PC-3 (cell line): Measurements from ENCODE around the gene TARS1. TPM values are rescaled to one million over a fixed set of nuclear protein-coding genes. Genes with fewer than 3 reads are reported as not detected.

Source experiments
- ATAC-seq: fragments of 200-7000 bp; cut with Tn5 transposase; 2 replicates; pipeline ENCODE4 v1.9.1; 2020; ENCODE audit warnings: mild to moderate bottlenecking, moderate library complexity
- BruUV-seq: library from RNA; stranded (reverse); fragments of 400-500 nt; replicated peaks from 2 replicates; lab custom pipeline; 2021; lab: Mats Ljungman, UMichigan
- CTCF ChIA-PET: fragments of 300-600 bp; sonication (Branson Sonifier 250); formaldehyde crosslinking; loops from one replicate; lab custom pipeline; 2022; ENCODE audit warnings: antibody characterized with exemption; lab: Charles Lee
- POLR2A ChIA-PET: fragments of 300-600 bp; sonication (Branson Sonifier 250); formaldehyde crosslinking; loops from one replicate; lab custom pipeline; 2022; ENCODE audit warnings: antibody characterized with exemption; ENCODE audit not compliant: unreplicated experiment; lab: Charles Lee
- DNase-seq: peaks from one replicate; pipeline ENCODE4 v3.0.0-alpha.2; 2015
- H2AFZ ChIP-seq: fragments of 300-600 bp; sonication (generic); 2 replicates; pipeline ENCODE4 v1.6.0; 2016; ENCODE audit warnings: antibody characterized with exemption, low read length
- H3F3A ChIP-seq: fragments of 300-600 bp; sonication (generic); one replicate; pipeline ENCODE4 v1.6.0; 2017; ENCODE audit warnings: antibody characterized with exemption, low read length, control low read depth, mild to moderate bottlenecking; ENCODE audit not compliant: unreplicated experiment
- H3K27ac ChIP-seq: fragments of 300-600 bp; sonication (generic); 2 replicates; pipeline ENCODE4 v1.5.1; 2016; ENCODE audit warnings: mild to moderate bottlenecking, low read length
- H3K27me3 ChIP-seq: fragments of 300-600 bp; sonication (generic); 2 replicates; pipeline ENCODE4 v1.6.1; 2016; ENCODE audit warnings: low read length, mixed read lengths
- H3K36me3 ChIP-seq: fragments of 300-600 bp; sonication (generic); 2 replicates; pipeline ENCODE4 v1.6.1; 2016; ENCODE audit warnings: low read depth, mixed run types, low read length, mixed read lengths
- H3K4me1 ChIP-seq: fragments of 300-600 bp; sonication (generic); 2 replicates; pipeline ENCODE4 v1.5.1; 2016; ENCODE audit warnings: low read length; ENCODE audit not compliant: insufficient read depth
- H3K4me2 ChIP-seq: fragments of 300-600 bp; sonication (generic); 2 replicates; pipeline ENCODE4 v1.6.0; 2016; ENCODE audit warnings: low read length
- H3K4me3 ChIP-seq: fragments of 300-600 bp; sonication (generic); 2 replicates; pipeline ENCODE4 v1.5.1; 2016; ENCODE audit warnings: mild to moderate bottlenecking, low read length, mixed read lengths
- H3K79me2 ChIP-seq: fragments of 300-600 bp; sonication (generic); 2 replicates; pipeline ENCODE4 v1.6.1; 2017; ENCODE audit warnings: low read length, mixed read lengths
- H3K9ac ChIP-seq: fragments of 300-600 bp; sonication (generic); 2 replicates; pipeline ENCODE4 v1.6.0; 2016; ENCODE audit warnings: mild to moderate bottlenecking, low read length
- H3K9me2 ChIP-seq: fragments of 300-600 bp; sonication (generic); replicated peaks from 2 replicates; pipeline ENCODE4 v1.6.1; 2016; ENCODE audit warnings: mixed run types, low read length, mixed read lengths
- H3K9me3 ChIP-seq: fragments of 300-600 bp; sonication (generic); 2 replicates; pipeline ENCODE4 v1.6.1; 2016; ENCODE audit warnings: low read length, mixed read lengths
- H4K20me1 ChIP-seq: fragments of 300-600 bp; sonication (generic); 2 replicates; pipeline ENCODE4 v1.6.1; 2016; ENCODE audit warnings: low read length, mixed read lengths
- EZH2 ChIP-seq: fragments of 300-600 bp; sonication (generic); IDR thresholded peaks from one replicate; pipeline ENCODE4 v1.6.1; 2017; ENCODE audit warnings: antibody characterized with exemption, mild to moderate bottlenecking, low read length; ENCODE audit not compliant: unreplicated experiment
- EZH2phosphoT487 ChIP-seq: fragments of 300-600 bp; sonication (generic); IDR thresholded peaks from 2 replicates; pipeline ENCODE4 v1.6.1; 2018; ENCODE audit warnings: mild to moderate bottlenecking, antibody characterized with exemption, low read length, borderline replicate concordance
- intact Hi-C: fragments of 100-400 bp; cut with micrococcal nuclease; formaldehyde crosslinking; loops from 2 replicates; pipeline ENCODE4 v1.9.0; 2023
- total RNA-seq: library from RNA; depleted of rRNA; stranded (reverse); fragments of >200 nt; gene quantifications from 2 replicates; pipeline ENCODE4 v1.2.3, GENCODE V29; 2014
- TF ChIP-seq, protein P1 (sequence below): fragments of 300-600 bp; sonication (generic); conservative IDR thresholded peaks from 2 replicates; pipeline ENCODE4 v1.5.1; 2017; ENCODE audit warnings: antibody characterized with exemption, low read depth, mild to moderate bottlenecking, low read length

The TARS1 gene
- total RNA-seq, 1 experiment from 2014 or later = 221 TPM

DNA sequence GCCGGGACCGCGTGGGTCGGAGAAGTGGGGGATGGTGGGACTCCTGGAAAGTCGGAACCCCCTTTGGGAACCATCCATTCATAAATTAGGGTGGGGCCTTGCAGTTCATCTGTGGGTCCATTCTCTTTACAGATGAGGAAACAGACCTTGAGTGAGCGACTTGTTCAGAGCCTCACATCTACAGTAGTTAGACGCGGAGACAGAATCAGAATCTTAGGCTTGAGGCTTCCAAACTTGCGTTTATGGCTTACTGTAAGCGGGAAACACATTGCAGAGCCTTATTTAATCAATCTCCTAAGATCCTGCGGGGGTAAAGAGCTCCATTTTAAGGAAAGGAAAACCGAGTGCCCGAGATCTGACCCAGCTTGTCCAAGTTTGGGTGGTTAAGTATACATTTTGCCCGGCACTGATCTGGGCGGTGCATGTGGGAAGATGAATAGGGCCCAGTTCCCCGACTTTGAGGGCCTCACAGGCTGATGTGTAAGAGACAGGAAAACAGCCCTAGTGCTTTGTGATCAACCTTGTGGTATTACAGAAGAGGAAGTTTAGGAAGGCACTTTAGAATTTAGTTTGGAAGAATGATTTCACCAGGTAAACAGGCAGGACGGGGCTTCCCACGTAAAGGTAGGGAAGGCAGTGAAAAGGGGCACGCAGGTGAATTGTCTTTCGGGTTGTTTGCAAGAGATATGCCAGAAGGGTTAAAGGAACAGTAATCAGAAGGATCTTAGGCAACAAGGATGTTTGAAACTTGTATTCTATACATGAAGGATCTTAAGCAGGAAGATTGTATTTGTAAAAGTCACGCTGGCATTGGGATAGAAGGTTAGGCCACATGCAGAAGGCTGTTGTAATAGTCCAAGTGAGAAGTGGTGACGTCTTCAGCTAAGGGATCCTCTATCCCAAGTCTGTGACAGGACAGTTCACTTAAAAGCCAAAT is 744 bp downstream of the TARS1 start:
- no peaks in the 10 kb centered on the region for H3K9me3 ChIP-seq
- intact Hi-C loops = no loop called here
- TSS peak; percentile 67 for BruUV-seq
- POLR2A ChIA-PET = interaction anchor here (1.0 kb wide), 1 partner anchor 129 kb away, joined by 3 read pairs; no protein-coding TSS in a partner anchor
- H3K4me3 ChIP-seq = peak overlapping the region; percentile 92
- no peak for ATAC-seq
- no peaks in the 10 kb centered on the region for H3K9me2 ChIP-seq
- peaks cover 24% of the 10 kb centered on the region for H4K20me1 ChIP-seq
- peak overlapping the region; percentile 91 for H3K9ac ChIP-seq
- peak overlapping the region; percentile 83 for H3K27ac ChIP-seq
- H3K4me1 ChIP-seq = peaks cover 24% of the 10 kb centered on the region
- peak; percentile 56 for DNase-seq
- peaks cover 23% of the 10 kb centered on the region for H3K36me3 ChIP-seq
- peaks cover 69% of the 10 kb centered on the region for H3K79me2 ChIP-seq
- no peak for TF ChIP-seq EZH2phosphoT487
- no peak for TF ChIP-seq EZH2
- TF ChIP-seq, protein P1, sequence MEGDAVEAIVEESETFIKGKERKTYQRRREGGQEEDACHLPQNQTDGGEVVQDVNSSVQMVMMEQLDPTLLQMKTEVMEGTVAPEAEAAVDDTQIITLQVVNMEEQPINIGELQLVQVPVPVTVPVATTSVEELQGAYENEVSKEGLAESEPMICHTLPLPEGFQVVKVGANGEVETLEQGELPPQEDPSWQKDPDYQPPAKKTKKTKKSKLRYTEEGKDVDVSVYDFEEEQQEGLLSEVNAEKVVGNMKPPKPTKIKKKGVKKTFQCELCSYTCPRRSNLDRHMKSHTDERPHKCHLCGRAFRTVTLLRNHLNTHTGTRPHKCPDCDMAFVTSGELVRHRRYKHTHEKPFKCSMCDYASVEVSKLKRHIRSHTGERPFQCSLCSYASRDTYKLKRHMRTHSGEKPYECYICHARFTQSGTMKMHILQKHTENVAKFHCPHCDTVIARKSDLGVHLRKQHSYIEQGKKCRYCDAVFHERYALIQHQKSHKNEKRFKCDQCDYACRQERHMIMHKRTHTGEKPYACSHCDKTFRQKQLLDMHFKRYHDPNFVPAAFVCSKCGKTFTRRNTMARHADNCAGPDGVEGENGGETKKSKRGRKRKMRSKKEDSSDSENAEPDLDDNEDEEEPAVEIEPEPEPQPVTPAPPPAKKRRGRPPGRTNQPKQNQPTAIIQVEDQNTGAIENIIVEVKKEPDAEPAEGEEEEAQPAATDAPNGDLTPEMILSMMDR = no peak
- H3K4me2 ChIP-seq = peak overlapping the region; percentile 83
- H3F3A ChIP-seq = no peaks in the 10 kb centered on the region
- H3K27me3 ChIP-seq = no peaks in the 10 kb centered on the region
- CTCF ChIA-PET = interaction anchor here (0.6 to 0.9 kb wide), 3 partner anchors 131 to 732 kb away, joined by 4 to 5 read pairs (median 4); no protein-coding TSS in a partner anchor
- peak overlapping the region; percentile 81 for H2AFZ ChIP-seq

DNA sequence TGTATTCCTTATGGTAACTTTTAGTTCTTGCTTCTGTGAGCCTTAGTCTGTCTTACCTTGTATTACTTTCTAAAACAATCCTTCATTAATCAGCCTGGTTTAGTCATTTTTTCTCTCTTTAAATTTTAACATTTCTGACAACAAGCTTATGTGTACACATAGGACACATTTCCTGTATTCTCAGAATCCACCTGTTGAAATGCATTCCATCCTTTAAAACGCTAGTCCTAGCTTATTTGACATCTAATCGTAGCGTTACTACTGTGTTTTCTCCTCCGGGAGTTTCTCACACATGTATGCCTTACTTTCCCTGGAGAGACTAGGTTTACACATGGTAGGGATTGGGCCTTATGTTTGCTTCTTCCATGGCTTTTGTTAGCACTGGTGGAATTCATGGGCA is 3.8 kb downstream of the TARS1 start:
- Histone ChIP-seq H3K79me2 (peaks cover 91% of the 10 kb centered on the region), H3K27me3 (no peaks in the 10 kb centered on the region), H3K9me3 (no peaks in the 10 kb centered on the region), H3K4me3 (peak overlapping the region; percentile 15; the same call in 1 of the 2 replicates), H3K4me1 (peaks cover 19% of the 10 kb centered on the region), H3K27ac (no peak overlapping the region), H3K4me2 (peak overlapping the region; percentile 83), H2AFZ (no peak overlapping the region), H4K20me1 (peaks cover 39% of the 10 kb centered on the region), H3F3A (no peaks in the 10 kb centered on the region), H3K36me3 (peaks cover 48% of the 10 kb centered on the region), H3K9me2 (no peaks in the 10 kb centered on the region), H3K9ac (no peak overlapping the region)
- intact Hi-C loops = no loop called here
- no TSS peak for BruUV-seq
- ChIA-PET CTCF (no interaction called here), POLR2A (no interaction called here)
- ATAC-seq = no peak
- DNase-seq = no peak
- TF ChIP-seq EZH2phosphoT487 = no peak

DNA sequence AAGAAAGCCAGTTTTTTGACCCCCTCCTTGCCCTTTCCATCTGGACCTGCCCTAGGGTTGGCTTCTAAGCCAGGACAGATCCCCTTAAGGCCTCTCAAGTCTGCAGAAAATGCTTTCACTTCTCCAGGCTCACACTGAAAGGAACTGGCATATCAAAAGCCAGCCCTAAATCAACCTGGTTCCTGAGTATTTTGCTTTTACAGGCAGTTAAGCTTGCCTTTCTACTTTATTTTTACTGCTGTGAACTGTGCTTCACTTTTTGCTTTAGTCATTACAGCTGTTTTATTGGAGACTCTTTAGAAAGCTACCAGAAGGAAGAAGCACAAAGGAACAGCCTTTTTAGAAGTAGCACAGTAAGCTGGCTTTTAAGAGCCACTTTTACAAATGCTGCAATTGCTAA is 5.0 kb downstream of the TARS1 start:
- H3K27ac ChIP-seq = no peak overlapping the region
- DNase-seq (no peak), ATAC-seq (no peak)
- H3K4me3 ChIP-seq = no peak overlapping the region
- H3K9me2 ChIP-seq = no peaks in the 10 kb centered on the region
- no peak overlapping the region for H3K9ac ChIP-seq
- H3K4me2 ChIP-seq = no peak overlapping the region
- H3F3A ChIP-seq = no peaks in the 10 kb centered on the region
- ChIA-PET POLR2A (no interaction called here), CTCF (no interaction called here)
- H3K36me3 ChIP-seq = peaks cover 57% of the 10 kb centered on the region
- intact Hi-C loops = no loop called here
- BruUV-seq = no TSS peak
- H3K4me1 ChIP-seq = peaks cover 16% of the 10 kb centered on the region; the same call in 1 of the 2 replicates
- no peaks in the 10 kb centered on the region for H3K9me3 ChIP-seq
- H3K27me3 ChIP-seq = no peaks in the 10 kb centered on the region
- peaks cover 39% of the 10 kb centered on the region for H4K20me1 ChIP-seq
- H2AFZ ChIP-seq = no peak overlapping the region
- peaks cover 93% of the 10 kb centered on the region for H3K79me2 ChIP-seq
- no peak for TF ChIP-seq EZH2phosphoT487
- TF ChIP-seq EZH2 = no peak
- TF ChIP-seq, protein P1 = no peak
